ENCODE data around the gene PRR5.

GRCh38 chr22:44667276-44667675 lies 34.7 kb upstream of the PRR5 start:
- no peak for TF ChIP-seq CTCF (IDR thresholded peaks at IDR 0.05)
- TF ChIP-seq POLR2A (IDR thresholded peaks at IDR 0.05): no peak
